Naive thymus-derived CD8-positive, alpha-beta T cell (primary cell): ENCODE measurements around the gene TENT4A. TPM values are rescaled to one million over a fixed set of nuclear protein-coding genes. Genes with fewer than 3 reads are reported as not detected.

ENCODE experiments used
- polyA plus RNA-seq, 3 donors: library from polyadenylated mRNA; unstranded; fragments of 300-500 nt; fragmentation: Illumina TruSeq; gene quantifications; one replicate each; pipeline ENCODE4 v1.2.3, GENCODE V29; 2021
- total RNA-seq, 8 experiments: library from RNA in 2 of 8; stranded (reverse) in 2 of 8; gene quantifications; one replicate each; pipeline ENCODE4 v1.2.3 and lab custom pipeline; 2021 to 2026

The TENT4A gene
- total and polyA plus RNA-seq, 5 experiments from 2014 or later = 0.72 to 53.7 (median 1.2) TPM

Other genes starting within 250 kb of the TENT4A start
- gene NSUN2, start 80.4 kb upstream of the TENT4A start, total RNA-seq = 10 to 100 TPM; 84.6 to 86.5 TPM
- gene NSUN2, start 80.4 kb upstream of the TENT4A start, polyA plus RNA-seq = 10 to 100 TPM; 18.3 to 48.7 (median 27.8) TPM
- gene SRD5A1, start 80.0 kb upstream of the TENT4A start, total RNA-seq = 1 to 10 TPM; 9.0 to 9.4 TPM
- gene SRD5A1, start 80.0 kb upstream of the TENT4A start, polyA plus RNA-seq = 1 to 10 TPM; 4.3 to 6.8 (median 4.4) TPM